ENCODE data around the gene DENND1A. TPM values are rescaled to one million over a fixed set of nuclear protein-coding genes. Genes with fewer than 3 reads are reported as not detected.
"Not testable (repeated sequence)": the region's sequence is repeated elsewhere in the genome, so short reads cannot be mapped to it uniquely, and the experiment has no call there.

The DENND1A gene
- total RNA-seq, 1 donor from 2014 or later, result 13.9 TPM

DNA sequence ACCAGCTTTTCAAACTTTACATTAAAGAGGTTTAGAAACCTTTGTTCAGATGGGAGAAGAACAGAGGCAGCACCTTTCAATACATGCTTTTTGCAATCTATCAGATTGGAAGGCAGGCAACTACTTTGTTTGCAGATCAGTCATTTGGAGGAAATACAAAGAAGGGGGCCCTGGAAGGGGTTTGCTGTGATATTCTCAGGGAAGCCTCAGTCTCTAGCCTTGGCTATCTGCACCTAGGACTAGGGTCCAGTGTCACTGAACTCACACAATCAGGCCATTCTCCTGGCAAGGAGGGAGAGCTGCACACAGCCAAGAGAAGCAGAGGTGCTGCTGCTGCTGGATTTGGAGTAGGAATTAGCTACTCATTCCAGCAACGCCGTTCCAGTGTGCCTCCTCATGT lies 494.5 kb downstream of the DENND1A start:
- H3K36me3 Mint-ChIP-seq (ENCODE audit: unreplicated experiment), result no peaks in the 10 kb centered on the region
- peaks cover 11% of the 10 kb centered on the region for H3K4me1 Mint-ChIP-seq (ENCODE audit: low read depth, unreplicated experiment)
- TF ChIP-seq, protein P1, sequence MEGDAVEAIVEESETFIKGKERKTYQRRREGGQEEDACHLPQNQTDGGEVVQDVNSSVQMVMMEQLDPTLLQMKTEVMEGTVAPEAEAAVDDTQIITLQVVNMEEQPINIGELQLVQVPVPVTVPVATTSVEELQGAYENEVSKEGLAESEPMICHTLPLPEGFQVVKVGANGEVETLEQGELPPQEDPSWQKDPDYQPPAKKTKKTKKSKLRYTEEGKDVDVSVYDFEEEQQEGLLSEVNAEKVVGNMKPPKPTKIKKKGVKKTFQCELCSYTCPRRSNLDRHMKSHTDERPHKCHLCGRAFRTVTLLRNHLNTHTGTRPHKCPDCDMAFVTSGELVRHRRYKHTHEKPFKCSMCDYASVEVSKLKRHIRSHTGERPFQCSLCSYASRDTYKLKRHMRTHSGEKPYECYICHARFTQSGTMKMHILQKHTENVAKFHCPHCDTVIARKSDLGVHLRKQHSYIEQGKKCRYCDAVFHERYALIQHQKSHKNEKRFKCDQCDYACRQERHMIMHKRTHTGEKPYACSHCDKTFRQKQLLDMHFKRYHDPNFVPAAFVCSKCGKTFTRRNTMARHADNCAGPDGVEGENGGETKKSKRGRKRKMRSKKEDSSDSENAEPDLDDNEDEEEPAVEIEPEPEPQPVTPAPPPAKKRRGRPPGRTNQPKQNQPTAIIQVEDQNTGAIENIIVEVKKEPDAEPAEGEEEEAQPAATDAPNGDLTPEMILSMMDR (IDR thresholded peaks at IDR 0.05; ENCODE audit: partially characterized antibody, unreplicated experiment), result no peak
- H3K9me3 Mint-ChIP-seq (ENCODE audit: unreplicated experiment), result no peaks in the 10 kb centered on the region
- peaks cover 1% of the 10 kb centered on the region for H3K27me3 Mint-ChIP-seq (ENCODE audit: unreplicated experiment)
- H3K4me3 Mint-ChIP-seq (ENCODE audit: unreplicated experiment), result no peak overlapping the region
- H3K27ac Mint-ChIP-seq (ENCODE audit: unreplicated experiment), result no peak overlapping the region
- DNase-seq, result no peak

DNA sequence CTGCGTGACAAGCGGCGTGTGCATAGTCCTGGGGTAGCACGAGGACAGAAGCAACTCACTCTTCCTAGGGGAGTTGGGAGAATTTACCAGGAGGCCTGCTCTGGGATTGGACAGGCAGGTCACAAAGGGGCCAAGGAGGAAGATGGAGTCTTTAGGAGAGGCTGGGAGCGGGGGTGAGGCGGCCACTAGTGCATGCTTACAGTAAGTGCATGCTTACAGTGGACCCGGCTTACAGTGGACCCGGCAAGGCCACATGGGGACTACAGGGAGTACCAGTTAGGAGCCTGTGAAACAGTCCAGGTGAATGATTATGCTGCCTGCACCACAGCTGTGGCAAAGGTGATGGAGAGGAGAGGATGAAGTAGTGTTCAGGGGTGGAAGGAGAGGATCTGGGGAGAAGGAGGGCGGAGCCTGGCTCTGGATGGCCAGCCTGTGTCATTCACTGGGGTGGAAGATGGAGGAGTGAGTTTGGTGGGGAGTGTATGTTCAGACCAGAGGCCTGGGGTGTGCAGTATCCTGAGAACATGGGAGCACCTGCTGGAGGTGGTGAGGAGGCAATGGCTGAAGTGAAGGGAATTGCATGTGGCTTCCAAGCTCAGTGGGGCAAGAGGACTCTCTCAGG lies 495.2 kb downstream of the DENND1A start:
- Mint-ChIP-seq H3K27ac (ENCODE audit: unreplicated experiment) (no peak overlapping the region), H3K4me3 (ENCODE audit: unreplicated experiment) (no peak overlapping the region), H3K27me3 (ENCODE audit: unreplicated experiment) (peaks cover 1% of the 10 kb centered on the region), H3K36me3 (ENCODE audit: unreplicated experiment) (peaks cover 3% of the 10 kb centered on the region), H3K9me3 (ENCODE audit: unreplicated experiment) (no peaks in the 10 kb centered on the region), H3K4me1 (ENCODE audit: low read depth, unreplicated experiment) (peaks cover 7% of the 10 kb centered on the region)
- DNase-seq, result peak; percentile 53
- TF ChIP-seq, protein P1 (IDR thresholded peaks at IDR 0.05; ENCODE audit: partially characterized antibody, unreplicated experiment), result peak; percentile 17

DNA sequence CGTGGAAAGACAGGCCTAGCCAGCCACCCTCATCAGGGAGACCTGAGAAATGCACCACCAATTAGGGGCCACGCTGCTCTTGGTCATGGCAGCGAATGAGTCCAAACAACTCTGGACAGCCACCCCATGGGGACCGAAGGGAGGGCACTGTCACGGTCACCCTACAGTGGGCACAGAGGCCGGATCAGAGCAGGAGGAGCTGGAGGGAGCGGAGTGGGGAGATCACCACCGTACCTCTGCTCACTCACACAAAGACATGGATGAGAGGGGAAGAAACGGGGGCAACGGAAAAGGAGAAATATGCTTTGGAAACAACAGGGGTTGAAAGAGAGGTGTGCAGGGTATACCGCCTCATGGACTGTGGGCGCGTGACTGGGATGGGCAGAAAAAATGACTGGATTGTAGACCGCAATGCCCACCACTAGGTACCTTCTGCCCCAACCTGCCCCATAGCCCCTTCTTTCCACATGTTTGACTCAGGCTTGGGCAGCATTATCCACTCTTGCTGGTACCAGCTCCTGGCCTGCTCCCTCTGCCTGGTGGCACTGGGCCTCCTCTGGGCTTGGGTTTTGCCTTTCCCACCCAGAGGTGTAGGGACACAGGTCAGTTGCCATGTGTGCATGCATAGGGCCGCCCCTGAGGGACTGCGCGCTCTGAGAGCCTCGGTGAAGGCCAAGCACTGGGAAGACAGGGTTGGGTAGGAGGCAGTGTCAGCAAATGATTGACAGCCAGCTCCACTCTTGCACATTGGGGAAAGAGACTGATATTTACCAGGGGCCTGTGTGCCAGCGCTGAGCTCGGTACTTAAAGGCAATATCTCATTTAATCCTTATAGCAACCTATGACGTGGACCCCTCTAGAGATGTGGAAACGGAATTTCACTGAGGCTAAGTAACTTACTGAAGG lies 497.3 kb downstream of the DENND1A start:
- Mint-ChIP-seq H3K27ac (ENCODE audit: unreplicated experiment) (no peak overlapping the region), H3K36me3 (ENCODE audit: unreplicated experiment) (peaks cover 10% of the 10 kb centered on the region), H3K4me1 (ENCODE audit: low read depth, unreplicated experiment) (peaks cover 2% of the 10 kb centered on the region), H3K27me3 (ENCODE audit: unreplicated experiment) (peaks cover 1% of the 10 kb centered on the region), H3K4me3 (ENCODE audit: unreplicated experiment) (no peak overlapping the region), H3K9me3 (ENCODE audit: unreplicated experiment) (peaks cover 4% of the 10 kb centered on the region)
- no peak for DNase-seq
- TF ChIP-seq, protein P1 (IDR thresholded peaks at IDR 0.05; ENCODE audit: partially characterized antibody, unreplicated experiment), result no peak

DNA sequence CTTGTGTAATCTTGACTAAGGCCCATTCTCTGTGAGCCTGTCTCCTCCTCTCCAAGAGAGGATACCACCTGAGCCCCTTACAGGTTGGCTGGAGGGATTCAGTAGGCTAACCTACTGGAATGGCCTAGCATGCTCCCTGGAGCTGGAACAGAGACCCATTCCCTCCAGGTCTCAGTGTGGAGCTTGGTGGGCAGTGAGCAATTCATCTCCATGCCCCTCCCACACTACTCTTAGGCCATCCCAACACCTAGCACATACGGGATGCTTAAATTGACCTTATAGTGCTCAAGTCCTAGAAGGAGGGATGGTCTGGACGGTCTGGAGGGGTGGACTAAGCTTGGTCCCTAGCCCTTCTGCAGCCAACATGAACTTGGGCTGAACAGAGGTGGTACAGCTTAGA lies 498.3 kb downstream of the DENND1A start:
- TF ChIP-seq, protein P1 (IDR thresholded peaks at IDR 0.05; ENCODE audit: partially characterized antibody, unreplicated experiment), result no peak
- peaks cover 1% of the 10 kb centered on the region for H3K27me3 Mint-ChIP-seq (ENCODE audit: unreplicated experiment)
- no peak overlapping the region for H3K27ac Mint-ChIP-seq (ENCODE audit: unreplicated experiment)
- H3K9me3 Mint-ChIP-seq (ENCODE audit: unreplicated experiment), result peaks cover 7% of the 10 kb centered on the region
- H3K4me1 Mint-ChIP-seq (ENCODE audit: low read depth, unreplicated experiment), result no peaks in the 10 kb centered on the region
- no peak for DNase-seq
- H3K4me3 Mint-ChIP-seq (ENCODE audit: unreplicated experiment), result no peak overlapping the region
- H3K36me3 Mint-ChIP-seq (ENCODE audit: unreplicated experiment), result peaks cover 16% of the 10 kb centered on the region

DNA sequence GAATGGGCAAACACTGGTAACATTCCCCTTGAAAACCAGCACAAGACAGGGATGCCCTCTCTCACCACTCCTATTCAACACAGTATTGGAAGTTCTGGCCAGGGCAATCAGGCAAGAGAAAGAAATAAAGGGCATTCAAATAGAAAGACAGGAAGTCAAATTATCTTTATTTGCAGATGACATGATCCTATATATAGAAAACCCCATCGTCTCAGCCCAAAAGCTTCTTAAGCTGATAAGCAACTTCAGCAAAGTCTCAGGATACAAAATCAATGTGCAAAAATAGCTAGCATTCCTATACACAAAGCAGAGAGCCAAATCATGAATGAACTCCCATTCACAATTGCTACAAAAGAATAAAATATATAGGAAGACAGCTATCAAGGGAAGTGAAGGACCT lies 501.5 kb downstream of the DENND1A start:
- not testable (repeated sequence) for H3K27me3 Mint-ChIP-seq (ENCODE audit: unreplicated experiment); H3K4me3 Mint-ChIP-seq (ENCODE audit: unreplicated experiment); DNase-seq; H3K4me1 Mint-ChIP-seq (ENCODE audit: low read depth, unreplicated experiment); H3K27ac Mint-ChIP-seq (ENCODE audit: unreplicated experiment); H3K9me3 Mint-ChIP-seq (ENCODE audit: unreplicated experiment)
- H3K36me3 Mint-ChIP-seq (ENCODE audit: unreplicated experiment), result peaks cover 16% of the 10 kb centered on the region

Measured in glutamatergic neuron (in vitro differentiated cells).